Osteoblast (primary cell): ENCODE data around the gene SNTA1. TPM values are rescaled to one million over a fixed set of nuclear protein-coding genes. Genes with fewer than 3 reads are reported as not detected.

Experiments
- DNase-seq: peaks from one replicate; pipeline ENCODE4 v3.0.0; 2011; ENCODE audit warnings: low spot score, mixed read lengths; ENCODE audit not compliant: insufficient read length; ENCODE audit errors: missing footprints
- H2AFZ ChIP-seq: 2 replicates; pipeline ENCODE4 v1.6.0; 2011; ENCODE audit warnings: mild to moderate bottlenecking, low read length
- H3K27ac ChIP-seq: 2 replicates; pipeline ENCODE4 v1.5.1; 2011; ENCODE audit warnings: mild to moderate bottlenecking, low read depth, low read length, moderate library complexity
- H3K27me3 ChIP-seq: 2 replicates; pipeline ENCODE4 v1.6.0; 2012; ENCODE audit warnings: mild to moderate bottlenecking, control low read depth, inconsistent platforms, low read length, moderate library complexity; ENCODE audit not compliant: insufficient read depth
- H3K36me3 ChIP-seq: 2 replicates; pipeline ENCODE4 v1.5.1; 2011; ENCODE audit warnings: mild to moderate bottlenecking, low read length, control low read depth, moderate library complexity; ENCODE audit not compliant: insufficient read depth
- H3K4me1 ChIP-seq: 2 replicates; pipeline ENCODE4 v1.5.1; 2011; ENCODE audit warnings: mild to moderate bottlenecking, low read length, control low read depth, moderate library complexity; ENCODE audit not compliant: insufficient read depth
- H3K4me2 ChIP-seq: 2 replicates; pipeline ENCODE4 v1.6.0; 2011; ENCODE audit warnings: mild to moderate bottlenecking, low read length; ENCODE audit not compliant: insufficient read depth
- H3K4me3 ChIP-seq: fragments of 200-600 bp; sonication (generic); 3 replicates; pipeline ENCODE4 v1.5.1; 2012; ENCODE audit warnings: mild to moderate bottlenecking, low read length, inconsistent platforms; ENCODE audit not compliant: insufficient read depth
- H3K79me2 ChIP-seq: 2 replicates; pipeline ENCODE4 v1.6.0; 2012; ENCODE audit warnings: mild to moderate bottlenecking, low read length, control low read depth, inconsistent platforms; ENCODE audit not compliant: insufficient read depth
- H3K9me3 ChIP-seq: 2 replicates; pipeline ENCODE4 v1.5.1; 2011; ENCODE audit warnings: low read depth, low read length, control low read depth
- H4K20me1 ChIP-seq: 2 replicates; pipeline ENCODE4 v1.6.0; 2012; ENCODE audit warnings: mild to moderate bottlenecking, low read length, control low read depth; ENCODE audit not compliant: insufficient read depth
- CTCF ChIP-seq: IDR thresholded peaks from 2 replicates; pipeline ENCODE4 v1.5.1; 2011; ENCODE audit warnings: mild to moderate bottlenecking, low read depth, low read length, moderate library complexity; ENCODE audit errors: extremely low read depth
- total RNA-seq: library from RNA; depleted of rRNA; stranded (reverse); fragments of >200 nt; gene quantifications from 2 replicates; pipeline ENCODE4 v1.2.3, GENCODE V29; 2012

Gene SNTA1
- total RNA-seq, 1 donor: 27.5 TPM

- no peak overlapping the region for H2AFZ ChIP-seq
- no peak overlapping the region for H3K4me2 ChIP-seq
- H3K79me2 ChIP-seq: no peaks in the 10 kb centered on the region
- H3K9me3 ChIP-seq: no peaks in the 10 kb centered on the region
- H3K27me3 ChIP-seq: no peaks in the 10 kb centered on the region
- no peak overlapping the region for H3K27ac ChIP-seq
- no peaks in the 10 kb centered on the region for H3K4me1 ChIP-seq
- no peaks in the 10 kb centered on the region for H4K20me1 ChIP-seq
- H3K36me3 ChIP-seq: no peaks in the 10 kb centered on the region
- no peak for TF ChIP-seq CTCF
- DNase-seq: no peak
- no peak overlapping the region for H3K4me3 ChIP-seq
These were observed 37.9 kb upstream of the SNTA1 start for GRCh38 chr20:33481431-33481941.

- no peaks in the 10 kb centered on the region for H3K4me1 ChIP-seq
- H4K20me1 ChIP-seq: no peaks in the 10 kb centered on the region
- H3K79me2 ChIP-seq: no peaks in the 10 kb centered on the region
- H3K4me3 ChIP-seq: no peak overlapping the region
- no peaks in the 10 kb centered on the region for H3K36me3 ChIP-seq
- TF ChIP-seq CTCF: no peak
- H3K27me3 ChIP-seq: peaks cover 3% of the 10 kb centered on the region
- DNase-seq: peak; percentile 8
- H3K4me2 ChIP-seq: no peak overlapping the region
- H2AFZ ChIP-seq: no peak overlapping the region
- no peaks in the 10 kb centered on the region for H3K9me3 ChIP-seq
- no peak overlapping the region for H3K27ac ChIP-seq
These were observed 36.5 kb upstream of the SNTA1 start for GRCh38 chr20:33480048-33480447.

GRCh38 chr20:33477386-33478234 lies 34.0 kb upstream of the SNTA1 start:
- DNase-seq: peak; percentile 47
- TF ChIP-seq CTCF: no peak
- Histone ChIP-seq H3K79me2 (no peaks in the 10 kb centered on the region), H3K27ac (no peak overlapping the region), H3K9me3 (no peaks in the 10 kb centered on the region), H3K36me3 (no peaks in the 10 kb centered on the region), H4K20me1 (no peaks in the 10 kb centered on the region), H3K4me3 (no peak overlapping the region), H3K4me1 (no peaks in the 10 kb centered on the region), H2AFZ (no peak overlapping the region), H3K4me2 (no peak overlapping the region), H3K27me3 (peaks cover 11% of the 10 kb centered on the region)

- H3K79me2 ChIP-seq: no peaks in the 10 kb centered on the region
- peak; percentile 6 for DNase-seq
- no peaks in the 10 kb centered on the region for H4K20me1 ChIP-seq
- peaks cover 11% of the 10 kb centered on the region for H3K27me3 ChIP-seq
- H3K36me3 ChIP-seq: no peaks in the 10 kb centered on the region
- H3K9me3 ChIP-seq: no peaks in the 10 kb centered on the region
- H3K27ac ChIP-seq: no peak overlapping the region
- H3K4me1 ChIP-seq: no peaks in the 10 kb centered on the region
- no peak overlapping the region for H3K4me3 ChIP-seq
- no peak overlapping the region for H2AFZ ChIP-seq
- TF ChIP-seq CTCF: no peak
- H3K4me2 ChIP-seq: no peak overlapping the region
These were observed 32.0 kb upstream of the SNTA1 start for GRCh38 chr20:33475381-33476152.
